ENCODE data around the gene KLHL5. TPM values are rescaled to one million over a fixed set of nuclear protein-coding genes. Genes with fewer than 3 reads are reported as not detected.

KLHL5 gene
- total RNA-seq, 4 donors from 2014 or later, result 5.1 to 13.2 (median 8.3) TPM

- WGBS, result 56% methylated on average over 3 of the region's 3 CpGs
- Histone ChIP-seq H3K27ac (no peak overlapping the region), H3K4me1 (no peaks in the 10 kb centered on the region), H3K27me3 (no peaks in the 10 kb centered on the region), H3K9me3 (no peaks in the 10 kb centered on the region), H3K4me3 (no peak overlapping the region), H3K36me3 (no peaks in the 10 kb centered on the region)
- TF ChIP-seq POLR2A (IDR thresholded peaks at IDR 0.05), result no peak
- no peak for TF ChIP-seq POLR2AphosphoS5 (IDR thresholded peaks at IDR 0.05)
- TF ChIP-seq EP300 (IDR thresholded peaks at IDR 0.05), result no peak
- no peak for TF ChIP-seq CTCF (IDR thresholded peaks at IDR 0.05)
- no peak for DNase-seq (ENCODE audit: low spot score in 2 of 2)
These were observed 104.1 kb downstream of the KLHL5 start for GRCh38 chr4:39166177-39166576.

GRCh38 chr4:39166669-39167068, 104.6 kb downstream of the KLHL5 start:
- H3K4me3 ChIP-seq, result no peak overlapping the region
- no peak for TF ChIP-seq CTCF (IDR thresholded peaks at IDR 0.05)
- H3K9me3 ChIP-seq, result no peaks in the 10 kb centered on the region
- 81% methylated on average over 7 of the region's 7 CpGs for WGBS
- H3K4me1 ChIP-seq, result no peaks in the 10 kb centered on the region
- no peaks in the 10 kb centered on the region for H3K36me3 ChIP-seq
- H3K27me3 ChIP-seq, result no peaks in the 10 kb centered on the region
- no peak for DNase-seq (ENCODE audit: low spot score in 2 of 2)
- no peak overlapping the region for H3K27ac ChIP-seq

DNA sequence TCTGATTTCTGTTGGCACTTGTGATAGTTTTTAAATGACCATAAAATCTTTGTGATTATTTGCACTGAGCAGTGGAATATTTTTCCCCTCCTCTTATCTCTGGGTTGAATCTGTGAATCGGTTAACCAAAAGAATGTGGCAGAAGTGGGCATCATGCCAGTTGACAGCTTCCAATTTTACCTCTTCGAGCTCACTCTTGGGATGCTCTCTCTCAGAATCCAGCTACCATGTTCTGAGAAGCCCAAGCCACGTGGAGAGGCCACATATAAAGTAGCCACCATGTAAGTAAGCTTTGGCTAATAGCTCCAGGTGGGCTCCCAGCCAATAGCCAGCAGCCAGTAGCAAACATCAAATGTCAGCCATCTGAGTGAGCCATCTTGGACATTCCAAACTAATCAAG, 107.4 kb downstream of the KLHL5 start:
- Histone ChIP-seq H3K27me3 (no peaks in the 10 kb centered on the region), H3K9me3 (no peaks in the 10 kb centered on the region), H3K4me3 (no peak overlapping the region), H3K36me3 (no peaks in the 10 kb centered on the region), H3K4me1 (no peaks in the 10 kb centered on the region), H3K27ac (no peak overlapping the region)
- 42% methylated on average over 3 of the region's 3 CpGs for WGBS
- no peak for TF ChIP-seq CTCF (IDR thresholded peaks at IDR 0.05)
- no peak for TF ChIP-seq POLR2A (IDR thresholded peaks at IDR 0.05)
- TF ChIP-seq EP300 (IDR thresholded peaks at IDR 0.05), result no peak
- no peak for TF ChIP-seq POLR2AphosphoS5 (IDR thresholded peaks at IDR 0.05)
- no peak for DNase-seq (ENCODE audit: low spot score in 2 of 2)

- no peak for DNase-seq (ENCODE audit: low spot score in 2 of 2)
- Histone ChIP-seq H3K4me3 (no peak overlapping the region), H3K4me1 (no peaks in the 10 kb centered on the region), H3K36me3 (no peaks in the 10 kb centered on the region), H3K9me3 (no peaks in the 10 kb centered on the region), H3K27ac (no peak overlapping the region), H3K27me3 (no peaks in the 10 kb centered on the region)
- TF ChIP-seq POLR2AphosphoS5 (IDR thresholded peaks at IDR 0.05), result no peak
- no peak for TF ChIP-seq EP300 (IDR thresholded peaks at IDR 0.05)
- no peak for TF ChIP-seq CTCF (IDR thresholded peaks at IDR 0.05)
- WGBS, result 93% methylated on average over 12 of the region's 12 CpGs
These were observed 108.3 kb downstream of the KLHL5 start for GRCh38 chr4:39170301-39170700.

Other genes starting within 250 kb of the KLHL5 start
- gene TLR6, start 205.4 kb upstream of the KLHL5 start, total RNA-seq, result 1 to 10 TPM; 2.1 to 6.4 (median 2.5) TPM
- 10 to 100 TPM; 36.9 to 85.9 (median 44.5) TPM for gene FAM114A1, start 194.4 kb upstream of the KLHL5 start, total RNA-seq
- not detected for gene TMEM156, start 29.8 kb upstream of the KLHL5 start, total RNA-seq
- 100 to 1,000 TPM in 1 of 4 donors, 10 to 100 TPM in 3; 24.4 to 111 (median 25.2) TPM for gene WDR19, start 120.3 kb downstream of the KLHL5 start, total RNA-seq